HG02610 (cell line): Measurements from ENCODE around the gene SRF.

Experiments
- ATAC-seq: cut with Tn5 transposase; IDR thresholded peaks from one replicate; pipeline ENCODE4 v1.9.1; 2021; ENCODE audit warnings: mild to moderate bottlenecking, moderate library complexity; ENCODE audit not compliant: unreplicated experiment

SRF gene

DNA sequence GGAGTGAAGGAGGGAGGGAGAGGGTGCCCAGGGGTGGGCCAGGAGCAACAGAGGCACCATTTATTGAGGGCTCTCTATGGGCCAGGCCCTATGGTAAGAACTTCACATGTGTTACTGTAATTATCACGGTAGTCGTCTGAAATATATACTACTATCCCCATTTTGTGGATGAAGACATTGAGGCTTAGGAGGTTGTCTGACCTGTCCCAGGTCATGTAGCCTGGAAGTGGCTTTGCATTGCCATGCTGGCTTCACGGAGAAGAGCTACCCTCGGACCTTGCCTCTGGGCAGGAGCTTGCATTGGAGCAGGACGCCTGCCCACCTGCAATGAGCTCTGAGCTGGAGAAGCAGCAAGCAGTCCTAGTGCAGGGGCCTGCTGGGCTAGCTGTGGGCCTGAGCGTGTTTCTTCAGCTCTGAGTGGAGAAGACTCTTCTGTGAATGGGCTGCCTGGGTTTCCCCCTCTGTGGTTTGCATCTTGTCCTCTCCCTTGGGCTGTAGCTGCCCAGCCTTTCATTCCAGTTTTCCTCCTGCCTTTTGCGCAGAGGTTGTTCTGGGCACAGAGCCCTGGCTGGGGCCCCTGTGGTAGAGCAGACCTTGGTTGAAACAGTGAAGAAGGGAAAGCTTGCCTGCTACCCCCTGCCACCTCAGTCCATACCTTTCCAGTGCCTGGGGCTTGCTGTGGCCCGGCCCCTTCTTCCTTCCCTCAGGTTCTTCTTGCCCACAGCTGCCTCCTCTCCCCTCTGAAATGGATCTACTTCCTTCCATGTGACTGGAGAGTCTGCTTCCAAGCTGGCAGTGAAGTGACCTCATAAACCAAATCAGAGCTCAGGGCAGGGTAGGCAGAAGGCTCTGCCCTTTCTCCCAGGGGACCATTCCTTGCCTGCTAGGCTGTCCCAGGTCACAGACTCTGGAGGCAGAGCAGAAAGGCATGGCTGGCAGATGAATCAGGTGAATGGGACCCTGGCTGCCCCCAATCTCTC is 24.1 kb upstream of the SRF start:
- no peak for ATAC-seq

- no peak for ATAC-seq
These were observed 23.2 kb upstream of the SRF start for GRCh38 chr6:43147691-43148477.

GRCh38 chr6:43149265-43149664 is 21.8 kb upstream of the SRF start:
- ATAC-seq, result no peak

GRCh38 chr6:43150051-43150751 is 20.9 kb upstream of the SRF start:
- ATAC-seq, result no peak

- no peak for ATAC-seq
These were observed 11.5 kb upstream of the SRF start for GRCh38 chr6:43159599-43159998.

- ATAC-seq, result no peak
These were observed 7.2 kb upstream of the SRF start for GRCh38 chr6:43163899-43164298.

DNA sequence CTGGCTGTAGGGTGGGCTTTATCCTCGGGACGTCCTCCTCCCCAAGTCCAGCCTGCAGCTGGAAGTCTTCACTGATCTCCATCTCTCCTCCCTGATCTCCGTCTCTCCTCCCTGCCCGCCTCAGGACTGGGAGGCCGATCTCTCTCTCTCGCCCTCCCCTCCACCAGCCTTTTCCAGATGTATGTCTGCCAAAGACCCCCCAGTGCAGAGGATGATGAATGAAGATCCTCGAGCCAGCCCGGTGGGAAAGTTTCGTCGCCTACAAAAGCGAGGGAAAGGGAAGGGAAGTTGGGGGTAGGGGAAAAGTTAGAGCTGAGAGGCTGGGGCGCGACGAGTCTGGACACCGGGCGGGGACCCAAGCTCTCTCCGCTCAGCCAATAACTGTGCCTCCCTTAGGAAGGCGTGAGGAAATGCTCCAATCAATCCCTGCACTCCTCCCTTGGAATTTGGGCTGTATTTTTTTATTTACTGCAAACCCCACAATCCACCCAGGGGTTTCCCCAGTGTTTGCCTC is 595 bp upstream of the SRF start:
- ATAC-seq, result no peak

DNA sequence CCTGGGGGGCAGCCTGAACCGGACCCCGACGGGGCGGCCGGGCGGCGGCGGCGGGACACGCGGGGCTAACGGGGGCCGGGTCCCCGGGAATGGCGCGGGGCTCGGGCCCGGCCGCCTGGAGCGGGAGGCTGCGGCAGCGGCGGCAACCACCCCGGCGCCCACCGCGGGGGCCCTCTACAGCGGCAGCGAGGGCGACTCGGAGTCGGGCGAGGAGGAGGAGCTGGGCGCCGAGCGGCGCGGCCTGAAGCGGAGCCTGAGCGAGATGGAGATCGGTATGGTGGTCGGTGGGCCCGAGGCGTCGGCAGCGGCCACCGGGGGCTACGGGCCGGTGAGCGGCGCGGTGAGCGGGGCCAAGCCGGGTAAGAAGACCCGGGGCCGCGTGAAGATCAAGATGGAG is 636 bp downstream of the SRF start:
- no peak for ATAC-seq

DNA sequence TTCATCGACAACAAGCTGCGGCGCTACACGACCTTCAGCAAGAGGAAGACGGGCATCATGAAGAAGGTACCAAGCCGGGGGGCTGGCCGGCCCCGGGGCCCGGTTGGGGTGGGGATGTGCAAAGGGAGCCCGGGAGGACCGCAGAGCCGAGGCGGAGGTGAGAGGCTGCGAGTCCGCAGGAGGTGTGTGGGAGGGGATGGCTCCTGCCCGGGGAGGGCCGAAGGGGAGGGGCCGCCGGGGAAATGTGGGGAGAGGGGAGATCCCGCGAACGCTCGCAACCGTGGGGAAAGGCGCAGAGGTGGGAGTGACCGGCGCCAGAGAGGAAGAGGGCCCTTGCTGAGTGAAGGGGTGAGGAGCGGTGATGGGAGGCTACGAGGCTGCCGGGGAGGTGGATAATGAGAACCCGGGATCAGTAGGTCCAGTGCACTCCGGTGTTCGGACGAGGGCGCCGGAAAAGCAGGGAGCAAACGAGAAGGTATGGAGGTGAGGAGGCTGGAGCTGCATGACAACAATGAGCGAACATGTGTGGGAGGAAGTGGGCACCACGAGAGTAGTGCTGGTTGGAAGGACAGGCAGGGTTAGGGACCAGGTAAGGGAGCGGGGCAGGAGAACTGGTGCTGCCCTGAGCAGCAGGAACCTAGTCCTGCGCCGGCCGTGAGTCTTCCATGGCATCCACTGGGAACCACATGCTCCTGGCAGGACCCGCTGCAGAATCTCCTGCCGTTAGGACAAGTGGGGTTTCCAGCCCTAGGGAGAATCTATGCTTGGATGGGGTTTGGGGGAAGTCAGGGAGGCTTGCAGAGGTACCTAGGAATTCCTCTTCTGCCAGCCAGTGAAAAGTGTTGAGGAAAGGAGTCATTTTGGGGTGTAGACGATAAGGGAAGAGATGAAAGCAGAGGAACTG is 1.3 kb downstream of the SRF start:
- no peak for ATAC-seq

DNA sequence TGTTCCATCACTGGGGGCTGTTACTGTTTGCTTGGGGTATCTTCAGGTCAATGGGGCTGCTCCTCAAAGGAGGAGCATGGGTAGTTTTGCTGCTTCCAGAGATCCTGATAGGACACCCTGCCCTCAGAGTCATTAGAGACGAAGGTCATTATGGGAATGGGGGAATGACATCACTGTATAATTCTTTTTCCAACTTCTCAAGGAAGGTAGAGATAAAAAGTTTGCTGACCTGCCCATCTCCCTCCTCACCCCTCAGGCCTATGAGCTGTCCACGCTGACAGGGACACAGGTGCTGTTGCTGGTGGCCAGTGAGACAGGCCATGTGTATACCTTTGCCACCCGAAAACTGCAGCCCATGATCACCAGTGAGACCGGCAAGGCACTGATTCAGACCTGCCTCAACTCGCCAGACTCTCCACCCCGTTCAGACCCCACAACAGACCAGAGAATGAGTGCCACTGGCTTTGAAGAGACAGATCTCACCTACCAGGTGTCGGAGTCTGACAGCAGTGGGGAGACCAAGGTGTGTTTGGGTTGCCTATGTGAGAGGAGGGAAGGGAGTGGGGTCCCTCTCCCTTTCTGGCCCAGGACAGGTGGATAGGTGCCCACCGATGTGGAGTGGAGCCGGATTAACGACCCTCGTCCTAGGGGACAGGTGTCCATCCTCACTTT is 2.7 kb downstream of the SRF start:
- no peak for ATAC-seq

DNA sequence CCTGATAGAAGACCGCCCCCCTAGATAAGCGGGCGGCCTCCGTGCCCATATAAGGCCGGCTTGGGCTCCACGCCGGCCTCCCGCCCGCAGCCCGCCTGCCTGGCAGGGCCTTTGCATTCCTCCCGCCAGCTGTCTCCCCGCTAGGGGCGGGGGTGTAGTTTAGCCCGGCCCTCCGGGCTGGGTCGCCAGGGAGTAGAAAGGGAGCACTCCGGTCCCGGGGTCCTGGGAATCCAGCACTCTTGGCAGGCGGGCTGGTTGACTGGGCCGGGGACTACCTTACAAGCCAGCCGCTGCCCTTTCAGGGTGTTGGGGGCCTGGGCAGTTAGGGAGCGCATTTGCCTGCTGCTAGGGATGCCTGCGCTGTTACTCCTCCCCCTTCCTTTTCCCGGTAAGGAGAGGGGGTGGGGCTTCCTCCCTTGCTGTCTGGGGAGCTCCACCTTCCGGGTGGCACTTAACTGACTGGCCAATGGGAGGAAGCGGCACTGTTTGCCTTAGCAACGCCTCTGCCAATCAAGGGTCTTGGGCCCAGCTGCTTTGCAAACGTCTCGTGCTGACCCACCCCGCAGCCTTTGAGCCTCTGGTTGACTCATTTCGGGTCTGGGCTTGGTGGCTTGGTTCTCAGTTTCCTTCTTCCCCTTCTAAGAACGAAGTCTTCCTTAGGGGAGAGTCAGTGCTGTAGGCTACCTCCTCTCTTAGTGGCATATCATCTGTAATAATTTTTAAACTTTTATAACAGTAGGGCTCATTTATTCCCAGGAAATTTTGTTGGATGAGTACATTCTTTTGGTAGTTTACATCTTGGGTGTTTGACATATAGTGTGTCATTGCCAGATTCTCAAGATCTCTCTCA is 3.4 kb downstream of the SRF start:
- ATAC-seq, result peak; percentile 79

DNA sequence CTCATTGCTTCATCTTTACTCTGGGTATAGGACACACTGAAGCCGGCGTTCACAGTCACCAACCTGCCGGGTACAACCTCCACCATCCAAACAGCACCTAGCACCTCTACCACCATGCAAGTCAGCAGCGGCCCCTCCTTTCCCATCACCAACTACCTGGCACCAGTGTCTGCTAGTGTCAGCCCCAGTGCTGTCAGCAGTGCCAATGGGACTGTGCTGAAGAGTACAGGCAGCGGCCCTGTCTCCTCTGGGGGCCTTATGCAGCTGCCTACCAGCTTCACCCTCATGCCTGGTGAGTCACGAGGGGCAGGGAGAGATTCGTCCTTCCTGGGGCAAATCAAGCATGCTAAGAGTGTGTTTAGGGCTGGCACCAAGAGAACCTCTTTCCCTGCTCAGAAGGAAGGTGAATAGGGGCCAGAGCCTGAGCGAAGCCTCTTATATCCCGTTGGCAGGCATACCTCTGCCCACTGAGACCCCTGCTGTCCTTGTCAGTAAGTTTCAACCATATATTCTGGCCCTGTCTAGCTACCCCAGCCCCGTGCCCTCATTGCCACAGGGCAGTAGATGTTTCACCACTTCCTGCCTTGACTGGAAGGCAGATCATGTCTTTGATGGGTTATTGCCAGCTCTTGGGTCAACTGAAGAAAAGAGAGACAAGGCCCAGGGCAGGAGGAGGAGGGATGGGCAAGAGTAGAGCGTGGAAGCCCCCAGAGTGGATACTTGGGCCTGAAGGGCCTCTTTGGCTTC is 4.8 kb downstream of the SRF start:
- no peak for ATAC-seq

GRCh38 chr6:43176423-43176786 is 5.3 kb downstream of the SRF start:
- no peak for ATAC-seq

DNA sequence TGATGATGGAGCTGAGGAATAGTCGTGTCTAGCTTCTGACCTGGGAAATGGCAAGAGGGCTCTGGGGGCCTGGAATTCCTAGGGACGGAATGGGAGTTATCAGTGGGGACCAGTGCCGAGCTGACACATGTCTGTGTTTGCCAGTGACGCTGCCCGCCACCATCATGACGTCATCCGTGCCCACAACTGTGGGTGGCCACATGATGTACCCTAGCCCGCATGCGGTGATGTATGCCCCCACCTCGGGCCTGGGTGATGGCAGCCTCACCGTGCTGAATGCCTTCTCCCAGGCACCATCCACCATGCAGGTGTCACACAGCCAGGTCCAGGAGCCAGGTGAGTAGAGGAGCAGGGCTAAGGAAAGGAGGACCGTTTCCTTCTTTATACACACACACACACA is 7.1 kb downstream of the SRF start:
- ATAC-seq, result no peak

DNA sequence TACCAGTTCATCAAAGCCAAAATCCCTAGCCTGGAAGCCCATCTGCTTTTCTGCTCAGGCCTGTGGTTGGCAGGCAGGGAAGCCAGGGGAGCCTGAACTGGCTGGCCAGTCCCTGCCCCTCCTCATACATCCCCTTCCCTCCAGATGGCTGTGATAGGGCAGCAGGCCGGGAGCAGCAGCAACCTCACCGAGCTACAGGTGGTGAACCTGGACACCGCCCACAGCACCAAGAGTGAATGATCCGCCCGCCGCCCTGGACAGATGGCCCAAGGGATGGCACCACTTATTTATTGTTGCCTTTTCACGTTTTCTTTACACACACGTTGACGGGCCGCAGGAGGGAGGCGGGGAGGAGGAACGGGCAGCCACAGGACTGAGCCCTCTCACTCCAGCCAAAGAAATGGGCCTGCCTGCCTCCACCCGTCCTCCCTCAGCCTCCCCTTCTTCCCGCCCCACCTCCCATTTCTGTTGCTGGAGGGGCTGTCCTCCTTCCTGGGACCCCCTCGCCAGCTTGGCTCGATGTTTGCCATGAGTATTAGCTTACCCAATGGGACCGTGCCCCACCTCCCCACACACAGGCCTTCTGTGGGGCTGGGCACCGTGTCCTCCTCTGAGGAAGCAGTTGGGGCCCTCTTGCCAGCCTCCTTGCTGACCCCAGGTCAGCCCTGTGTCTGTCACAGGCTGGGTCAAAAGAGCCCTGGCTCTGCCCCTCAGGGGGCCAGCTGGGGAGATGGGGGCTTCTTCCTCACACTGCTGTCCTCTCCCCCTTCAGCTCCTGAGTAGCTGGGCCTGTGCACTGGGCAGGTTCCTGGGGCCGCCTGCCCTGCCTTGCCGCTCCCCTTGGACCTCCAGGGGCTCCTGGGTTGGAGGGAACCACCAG is 8.1 kb downstream of the SRF start:
- ATAC-seq, result no peak

DNA sequence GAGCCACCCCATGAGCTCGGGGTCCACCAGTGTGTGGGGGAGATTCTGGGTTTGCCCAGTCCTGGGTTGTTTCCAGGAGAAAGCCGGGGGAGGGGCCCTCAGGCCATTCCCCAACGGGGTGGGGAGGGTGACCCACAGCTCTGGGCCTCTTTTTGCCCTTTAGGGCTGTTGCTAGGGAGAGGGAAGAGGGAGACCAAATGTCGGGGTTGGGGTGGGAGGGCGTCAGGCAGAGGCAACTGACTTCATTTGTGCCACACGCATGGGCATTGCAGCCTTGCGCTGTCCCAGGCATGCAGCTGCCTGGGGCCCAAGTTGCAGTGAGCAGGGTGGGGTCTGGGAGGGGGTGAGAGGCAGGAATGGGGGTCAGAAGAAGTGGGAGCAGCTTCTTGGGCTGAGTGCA is 9.0 kb downstream of the SRF start:
- no peak for ATAC-seq

GRCh38 chr6:43180985-43181384 is 9.9 kb downstream of the SRF start:
- ATAC-seq, result no peak
